Mesenteric fat pad (tissue), 1 donor: ENCODE results near the gene EPHA10. TPM values are rescaled to one million over a fixed set of nuclear protein-coding genes. Genes with fewer than 3 reads are reported as not detected.

ENCODE experiments used
- DNase-seq: peaks from one replicate; pipeline ENCODE4 v3.0.0-alpha.2; 2020; ENCODE audit warnings: low spot score
- total RNA-seq: library from RNA; stranded (reverse); fragmentation: NEBNext Ultra II Directional; extraction: Animal tissue kit (Norgen Biotek cat#: 25700); gene quantifications from one replicate; pipeline ENCODE4 v1.2.1, GENCODE V29; 2021
- donor health status: DM: yes; HTN: yes; CAD: no.

The EPHA10 gene
- total RNA-seq, 1 donor from 2014 or later: not detected

GRCh38 chr1:37737975-37738374, 26.9 kb downstream of the EPHA10 start:
- peak; percentile 57 for DNase-seq

GRCh38 chr1:37734629-37735591, 30.0 kb downstream of the EPHA10 start:
- peak; percentile 84 for DNase-seq

GRCh38 chr1:37732111-37732780, 32.7 kb downstream of the EPHA10 start:
- peak; percentile 59 for DNase-seq

GRCh38 chr1:37731312-37732019, 33.5 kb downstream of the EPHA10 start:
- DNase-seq: peak; percentile 82

- peak; percentile 8 for DNase-seq
These were observed 34.5 kb downstream of the EPHA10 start for GRCh38 chr1:37730376-37730775.

- peak; percentile 30 for DNase-seq
These were observed 36.5 kb downstream of the EPHA10 start for GRCh38 chr1:37728416-37728815.

GRCh38 chr1:37726751-37727585, 38.0 kb downstream of the EPHA10 start:
- DNase-seq: peak; percentile 83

- peak; percentile 60 for DNase-seq
These were observed 38.9 kb downstream of the EPHA10 start for GRCh38 chr1:37725851-37726613.

- DNase-seq: peak; percentile 18
These were observed 40.3 kb downstream of the EPHA10 start for GRCh38 chr1:37724575-37724974.

- DNase-seq: no peak
These were observed 41.4 kb downstream of the EPHA10 start for GRCh38 chr1:37723390-37724078.

- no peak for DNase-seq
These were observed 41.9 kb downstream of the EPHA10 start for GRCh38 chr1:37723072-37723389.

- DNase-seq: no peak
These were observed 42.5 kb downstream of the EPHA10 start for GRCh38 chr1:37722181-37723071.

GRCh38 chr1:37721565-37721964, 43.4 kb downstream of the EPHA10 start:
- no peak for DNase-seq

GRCh38 chr1:37720231-37721130, 44.4 kb downstream of the EPHA10 start:
- peak; percentile 85 for DNase-seq

GRCh38 chr1:37719572-37720195, 45.2 kb downstream of the EPHA10 start:
- no peak for DNase-seq

- no peak for DNase-seq
These were observed 45.9 kb downstream of the EPHA10 start for GRCh38 chr1:37718901-37719571.
